Natural killer cell (primary cell): ENCODE measurements around the gene GNLY. TPM values are rescaled to one million over a fixed set of nuclear protein-coding genes. Genes with fewer than 3 reads are reported as not detected.

Experiments used
- ATAC-seq, 3 donors: fragments of 150-1000 bp in 2 of 3; fragments of 200-7000 bp in 1 of 3; cut with Tn5 transposase; 1 replicate in 1 of 3; 2 replicates in 2 of 3; pipeline ENCODE4 v1.10.0; 2021; ENCODE audit warnings: mild to moderate bottlenecking in 2 of 3, moderate library complexity in 2 of 3
- DNase-seq, 2 donors: peaks; one replicate each; pipeline versions ENCODE4 v3.0.0 to v3.0.0-alpha.2; 2013 to 2021; ENCODE audit warnings: mixed read lengths in 1 of 2
- H3K27ac ChIP-seq: one replicate; pipeline ENCODE4 v1.5.1; 2013; ENCODE audit warnings: mild to moderate bottlenecking, low read length
- H3K27me3 ChIP-seq: one replicate; pipeline ENCODE4 v1.6.1; 2013; ENCODE audit warnings: low read length; ENCODE audit not compliant: control insufficient read depth, insufficient read depth
- H3K36me3 ChIP-seq: one replicate; pipeline ENCODE4 v1.6.1; 2013; ENCODE audit warnings: low read length; ENCODE audit not compliant: control insufficient read depth, insufficient read depth
- H3K4me1 ChIP-seq: one replicate; pipeline ENCODE4 v1.6.1; 2013; ENCODE audit warnings: low read length; ENCODE audit not compliant: control insufficient read depth, insufficient read depth
- H3K4me3 ChIP-seq: one replicate; pipeline ENCODE4 v1.5.1; 2013; ENCODE audit warnings: low read length
- H3K9me3 ChIP-seq: one replicate; pipeline ENCODE4 v1.6.1; 2013; ENCODE audit warnings: low read length; ENCODE audit not compliant: control insufficient read depth, insufficient read depth
- H3K27ac Mint-ChIP-seq, 2 donors: one replicate each; pipeline ENCODE4 v1.8.0; 2022; ENCODE audit warnings: mild to moderate bottlenecking in 2 of 2, mixed read lengths in 2 of 2, moderate library complexity in 1 of 2
- H3K27me3 Mint-ChIP-seq, 2 donors: one replicate each; pipeline ENCODE4 v1.8.0; 2022; ENCODE audit warnings: low read depth in 2 of 2, mixed read lengths in 2 of 2
- H3K36me3 Mint-ChIP-seq: one replicate; pipeline ENCODE4 v1.8.0; 2022; ENCODE audit warnings: mixed read lengths
- H3K4me1 Mint-ChIP-seq, 2 donors: one replicate each; pipeline ENCODE4 v1.8.0; 2022; ENCODE audit warnings: mixed read lengths in 2 of 2
- H3K4me3 Mint-ChIP-seq: one replicate; pipeline ENCODE4 v1.8.0; 2022; ENCODE audit warnings: mild to moderate bottlenecking, moderate library complexity, mixed read lengths
- H3K9me3 Mint-ChIP-seq, 2 donors: one replicate each; pipeline ENCODE4 v1.8.0; 2022; ENCODE audit warnings: mixed read lengths in 2 of 2
- CTCF ChIP-seq: fragments of 200-600 bp; IDR thresholded peaks from one replicate; pipeline ENCODE4 v1.8.0; 2022; ENCODE audit warnings: antibody characterized with exemption
- WGBS: methylation state at CpG from one replicate; pipeline ENCODE4 v1.1.7; 2013; ENCODE audit warnings: missing lambda C conversion rate; ENCODE audit not compliant: insufficient coverage; 5-methylcytosine and 5-hydroxymethylcytosine counted together
- intact Hi-C: fragments of 100-400 bp; cut with micrococcal nuclease; formaldehyde crosslinking; loops from one replicate; pipeline ENCODE4 v1.14.2; 2022
- total RNA-seq, 4 donors: library from RNA; stranded (reverse); fragments of 120-200 nt in 1 of 4; gene quantifications; one replicate each; pipeline versions ENCODE4 v1.2.3 to v1.2.4, GENCODE V29; 2013 to 2022

GNLY gene
- total RNA-seq, 3 donors from 2014 or later (not counting 1 experiment from before 2014, with no cell fraction given), result 4,938 to 8,199 (median 6,542) TPM

- Histone ChIP-seq H3K36me3 (no peaks in the 10 kb centered on the region), H3K4me1 (peaks cover 13% of the 10 kb centered on the region), H3K27me3 (no peaks in the 10 kb centered on the region), H3K4me3 (no peak overlapping the region), H3K27ac (no peak overlapping the region), H3K9me3 (no peaks in the 10 kb centered on the region)
- no peaks in the 10 kb centered on the region for H3K4me1 Mint-ChIP-seq
- no peak for TF ChIP-seq CTCF
- intact Hi-C loops, result no loop called here
- H3K4me3 Mint-ChIP-seq, result no peak overlapping the region
- H3K36me3 Mint-ChIP-seq, result no peaks in the 10 kb centered on the region
- ATAC-seq, result no peak
- DNase-seq, result no peak
- no peaks in the 10 kb centered on the region for H3K9me3 Mint-ChIP-seq
- WGBS, result 61% methylated on average over 9 of the region's 10 CpGs
- no peak overlapping the region for H3K27ac Mint-ChIP-seq
- peaks cover 43 to 60% of the 10 kb centered on the region in 2 donors for H3K27me3 Mint-ChIP-seq
Observed at GRCh38 chr2:85744741-85745601, 50.8 kb downstream of the GNLY start.

- Mint-ChIP-seq H3K27me3 (peaks cover 47 to 63% of the 10 kb centered on the region in 2 donors), H3K27ac (no peak overlapping the region), H3K36me3 (no peaks in the 10 kb centered on the region), H3K9me3 (no peaks in the 10 kb centered on the region), H3K4me1 (peaks cover 0 to 6% of the 10 kb centered on the region in 2 donors), H3K4me3 (no peak overlapping the region)
- peaks cover 16% of the 10 kb centered on the region for H3K4me1 ChIP-seq
- no peak for TF ChIP-seq CTCF
- H3K27ac ChIP-seq, result no peak overlapping the region
- intact Hi-C loops, result no loop called here
- H3K36me3 ChIP-seq, result no peaks in the 10 kb centered on the region
- ATAC-seq (no peak), DNase-seq (no peak)
- H3K4me3 ChIP-seq, result no peak overlapping the region
- 72% methylated on average over 7 of the region's 8 CpGs for WGBS
- no peaks in the 10 kb centered on the region for H3K9me3 ChIP-seq
- H3K27me3 ChIP-seq, result no peaks in the 10 kb centered on the region
Observed at GRCh38 chr2:85745619-85746018, 51.5 kb downstream of the GNLY start.

- Mint-ChIP-seq H3K9me3 (no peaks in the 10 kb centered on the region), H3K36me3 (no peaks in the 10 kb centered on the region), H3K4me1 (peaks cover 0 to 6% of the 10 kb centered on the region in 2 donors), H3K4me3 (no peak overlapping the region), H3K27ac (no peak overlapping the region), H3K27me3 (peaks cover 47 to 65% of the 10 kb centered on the region in 2 donors)
- no peak for TF ChIP-seq CTCF
- no peak overlapping the region for H3K4me3 ChIP-seq
- no peak for ATAC-seq
- intact Hi-C loops, result no loop called here
- no peak overlapping the region for H3K27ac ChIP-seq
- peaks cover 17% of the 10 kb centered on the region for H3K4me1 ChIP-seq
- no peak for DNase-seq
- no peaks in the 10 kb centered on the region for H3K36me3 ChIP-seq
- H3K9me3 ChIP-seq, result no peaks in the 10 kb centered on the region
- peaks cover 8% of the 10 kb centered on the region for H3K27me3 ChIP-seq
- 81% methylated on average over 8 of the region's 8 CpGs for WGBS
Observed at GRCh38 chr2:85746321-85747004, 52.3 kb downstream of the GNLY start.
